HG02885 (cell line): Measurements from ENCODE around the gene N4BP2.
"Not testable (repeated sequence)": the region's sequence is repeated elsewhere in the genome, so short reads cannot be mapped to it uniquely, and the experiment has no call there.

Experiments
- ATAC-seq: cut with Tn5 transposase; IDR thresholded peaks from one replicate; pipeline ENCODE4 v1.9.1; 2021; ENCODE audit warnings: mild to moderate bottlenecking; ENCODE audit not compliant: unreplicated experiment, poor library complexity

N4BP2 gene

GRCh38 chr4:40086421-40086820, 29.8 kb downstream of the N4BP2 start:
- ATAC-seq: no peak

GRCh38 chr4:40087799-40088366, 31.2 kb downstream of the N4BP2 start:
- ATAC-seq: no peak

- not testable (repeated sequence) for ATAC-seq
Observed at GRCh38 chr4:40093400-40093799, 36.8 kb downstream of the N4BP2 start.

- no peak for ATAC-seq
Observed at GRCh38 chr4:40099010-40099409, 42.4 kb downstream of the N4BP2 start.

GRCh38 chr4:40107150-40107549, 50.5 kb downstream of the N4BP2 start:
- not testable (repeated sequence) for ATAC-seq

GRCh38 chr4:40112027-40112792, 55.6 kb downstream of the N4BP2 start:
- no peak for ATAC-seq

- ATAC-seq: no peak
Observed at GRCh38 chr4:40114206-40114605, 57.6 kb downstream of the N4BP2 start.

- no peak for ATAC-seq
Observed at GRCh38 chr4:40118861-40119260, 62.2 kb downstream of the N4BP2 start.

- no peak for ATAC-seq
Observed at GRCh38 chr4:40119344-40119743, 62.7 kb downstream of the N4BP2 start.

- ATAC-seq: peak; percentile 56
Observed at GRCh38 chr4:40121515-40121914, 64.9 kb downstream of the N4BP2 start.

- no peak for ATAC-seq
Observed at GRCh38 chr4:40122941-40123340, 66.3 kb downstream of the N4BP2 start.

- no peak for ATAC-seq
Observed at GRCh38 chr4:40124690-40125089, 68.0 kb downstream of the N4BP2 start.

GRCh38 chr4:40130401-40131036, 73.9 kb downstream of the N4BP2 start:
- ATAC-seq: no peak

- no peak for ATAC-seq
Observed at GRCh38 chr4:40132816-40133215, 76.2 kb downstream of the N4BP2 start.

- no peak for ATAC-seq
Observed at GRCh38 chr4:40134206-40134917, 77.7 kb downstream of the N4BP2 start.

- not testable (repeated sequence) for ATAC-seq
Observed at GRCh38 chr4:40136202-40136601, 79.6 kb downstream of the N4BP2 start.

GRCh38 chr4:40140196-40140595, 83.5 kb downstream of the N4BP2 start:
- ATAC-seq: no peak

- not testable (repeated sequence) for ATAC-seq
Observed at GRCh38 chr4:40140597-40140996, 83.9 kb downstream of the N4BP2 start.

- no peak for ATAC-seq
Observed at GRCh38 chr4:40143926-40144508, 87.4 kb downstream of the N4BP2 start.

- ATAC-seq: no peak
Observed at GRCh38 chr4:40144716-40145115, 88.1 kb downstream of the N4BP2 start.

- not testable (repeated sequence) for ATAC-seq
Observed at GRCh38 chr4:40147490-40147889, 90.8 kb downstream of the N4BP2 start.
